ENCODE results near the gene AGPAT3. TPM values are rescaled to one million over a fixed set of nuclear protein-coding genes. Genes with fewer than 3 reads are reported as not detected.

The AGPAT3 gene
- total RNA-seq, 1 experiment from 2014 or later: 9.2 TPM

GRCh38 chr21:43910460-43910859, 45.4 kb downstream of the AGPAT3 start:
- Histone ChIP-seq H3K4me3 (ENCODE audit: insufficient read depth, low read depth, low read length) (no peak overlapping the region), H3K36me3 (replicated peaks; ENCODE audit: control insufficient read depth, insufficient read depth, low read length) (no peaks in the 10 kb centered on the region), H3K27me3 (ENCODE audit: control insufficient read depth, insufficient read depth, low read length) (no peaks in the 10 kb centered on the region)
- peak; percentile 45 for DNase-seq

- no peak overlapping the region for H3K4me3 ChIP-seq (ENCODE audit: insufficient read depth, low read depth, low read length)
- peak; percentile 32 for DNase-seq
- no peaks in the 10 kb centered on the region for H3K36me3 ChIP-seq (replicated peaks; ENCODE audit: control insufficient read depth, insufficient read depth, low read length)
- no peaks in the 10 kb centered on the region for H3K27me3 ChIP-seq (ENCODE audit: control insufficient read depth, insufficient read depth, low read length)
These were observed 46.3 kb downstream of the AGPAT3 start for GRCh38 chr21:43911015-43911934.

GRCh38 chr21:43911935-43912487, 47.0 kb downstream of the AGPAT3 start:
- no peak overlapping the region for H3K4me3 ChIP-seq (ENCODE audit: insufficient read depth, low read depth, low read length)
- DNase-seq: peak; percentile 27
- no peaks in the 10 kb centered on the region for H3K36me3 ChIP-seq (replicated peaks; ENCODE audit: control insufficient read depth, insufficient read depth, low read length)
- no peaks in the 10 kb centered on the region for H3K27me3 ChIP-seq (ENCODE audit: control insufficient read depth, insufficient read depth, low read length)

- Histone ChIP-seq H3K4me3 (ENCODE audit: insufficient read depth, low read depth, low read length) (no peak overlapping the region), H3K27me3 (ENCODE audit: control insufficient read depth, insufficient read depth, low read length) (no peaks in the 10 kb centered on the region), H3K36me3 (replicated peaks; ENCODE audit: control insufficient read depth, insufficient read depth, low read length) (no peaks in the 10 kb centered on the region)
- no peak for DNase-seq
These were observed 47.5 kb downstream of the AGPAT3 start for GRCh38 chr21:43912500-43912899.

- Histone ChIP-seq H3K27me3 (ENCODE audit: control insufficient read depth, insufficient read depth, low read length) (no peaks in the 10 kb centered on the region), H3K36me3 (replicated peaks; ENCODE audit: control insufficient read depth, insufficient read depth, low read length) (no peaks in the 10 kb centered on the region), H3K4me3 (ENCODE audit: insufficient read depth, low read depth, low read length) (no peak overlapping the region)
- DNase-seq: peak; percentile 25
These were observed 47.9 kb downstream of the AGPAT3 start for GRCh38 chr21:43912910-43913309.

GRCh38 chr21:43913928-43914327, 48.9 kb downstream of the AGPAT3 start:
- Histone ChIP-seq H3K4me3 (ENCODE audit: insufficient read depth, low read depth, low read length) (no peak overlapping the region), H3K27me3 (ENCODE audit: control insufficient read depth, insufficient read depth, low read length) (no peaks in the 10 kb centered on the region), H3K36me3 (replicated peaks; ENCODE audit: control insufficient read depth, insufficient read depth, low read length) (no peaks in the 10 kb centered on the region)
- peak; percentile 22 for DNase-seq

GRCh38 chr21:43916076-43916475, 51.1 kb downstream of the AGPAT3 start:
- no peak overlapping the region for H3K4me3 ChIP-seq (ENCODE audit: insufficient read depth, low read depth, low read length)
- peak; percentile 22 for DNase-seq
- H3K27me3 ChIP-seq (ENCODE audit: control insufficient read depth, insufficient read depth, low read length): no peaks in the 10 kb centered on the region; the same call in 1 of the 2 replicates
- no peaks in the 10 kb centered on the region; the same call in 1 of the 2 replicates for H3K36me3 ChIP-seq (replicated peaks; ENCODE audit: control insufficient read depth, insufficient read depth, low read length)

GRCh38 chr21:43916691-43917514, 51.9 kb downstream of the AGPAT3 start:
- peak; percentile 76 for DNase-seq
- no peaks in the 10 kb centered on the region; the same call in 1 of the 2 replicates for H3K27me3 ChIP-seq (ENCODE audit: control insufficient read depth, insufficient read depth, low read length)
- H3K4me3 ChIP-seq (ENCODE audit: insufficient read depth, low read depth, low read length): no peak overlapping the region
- no peaks in the 10 kb centered on the region; the same call in 1 of the 2 replicates for H3K36me3 ChIP-seq (replicated peaks; ENCODE audit: control insufficient read depth, insufficient read depth, low read length)

GRCh38 chr21:43917515-43918384, 52.7 kb downstream of the AGPAT3 start:
- no peak overlapping the region for H3K4me3 ChIP-seq (ENCODE audit: insufficient read depth, low read depth, low read length)
- H3K27me3 ChIP-seq (ENCODE audit: control insufficient read depth, insufficient read depth, low read length): no peaks in the 10 kb centered on the region; the same call in 1 of the 2 replicates
- peak; percentile 51 for DNase-seq
- no peaks in the 10 kb centered on the region; the same call in 1 of the 2 replicates for H3K36me3 ChIP-seq (replicated peaks; ENCODE audit: control insufficient read depth, insufficient read depth, low read length)

- H3K36me3 ChIP-seq (replicated peaks; ENCODE audit: control insufficient read depth, insufficient read depth, low read length): no peaks in the 10 kb centered on the region; the same call in 1 of the 2 replicates
- no peak overlapping the region for H3K4me3 ChIP-seq (ENCODE audit: insufficient read depth, low read depth, low read length)
- H3K27me3 ChIP-seq (ENCODE audit: control insufficient read depth, insufficient read depth, low read length): no peaks in the 10 kb centered on the region; the same call in 1 of the 2 replicates
- no peak for DNase-seq
These were observed 53.4 kb downstream of the AGPAT3 start for GRCh38 chr21:43918385-43918947.

GRCh38 chr21:43919283-43919682, 54.3 kb downstream of the AGPAT3 start:
- H3K27me3 ChIP-seq (ENCODE audit: control insufficient read depth, insufficient read depth, low read length): no peaks in the 10 kb centered on the region; the same call in 1 of the 2 replicates
- no peak for DNase-seq
- H3K4me3 ChIP-seq (ENCODE audit: insufficient read depth, low read depth, low read length): no peak overlapping the region
- no peaks in the 10 kb centered on the region; the same call in 1 of the 2 replicates for H3K36me3 ChIP-seq (replicated peaks; ENCODE audit: control insufficient read depth, insufficient read depth, low read length)

- peak; percentile 57 for DNase-seq
- Histone ChIP-seq H3K36me3 (replicated peaks; ENCODE audit: control insufficient read depth, insufficient read depth, low read length) (no peaks in the 10 kb centered on the region; the same call in 1 of the 2 replicates), H3K27me3 (ENCODE audit: control insufficient read depth, insufficient read depth, low read length) (no peaks in the 10 kb centered on the region; the same call in 1 of the 2 replicates), H3K4me3 (ENCODE audit: insufficient read depth, low read depth, low read length) (no peak overlapping the region)
These were observed 55.1 kb downstream of the AGPAT3 start for GRCh38 chr21:43919871-43920801.

Data from H7 (cell line).